ENCODE measurements around the gene SGCE. TPM values are rescaled to one million over a fixed set of nuclear protein-coding genes. Genes with fewer than 3 reads are reported as not detected.
A peak's percentile ranks its signal among the peaks of the same experiment; 100 is the strongest.

The SGCE gene
- total and polyA plus RNA-seq, 2 donors: 23.7 to 27.9 TPM

DNA sequence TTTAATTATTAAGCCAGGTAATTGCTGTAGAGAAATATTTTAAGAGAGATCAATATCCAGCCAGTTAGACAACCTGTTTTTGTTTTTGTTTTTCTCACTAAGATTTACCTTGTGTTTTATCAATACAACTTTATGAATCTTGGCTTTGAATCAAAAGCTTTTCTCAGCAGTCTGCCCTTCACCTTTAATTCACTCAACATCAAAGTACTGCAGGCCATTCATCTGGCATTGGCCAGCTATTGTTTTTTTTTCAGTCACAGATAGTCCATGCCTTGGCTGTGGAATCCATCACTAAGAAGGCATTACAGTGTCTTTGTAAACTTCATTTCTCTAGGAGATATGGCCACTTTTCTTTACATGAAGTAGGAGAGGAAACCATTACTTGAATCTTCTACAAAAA is 20.2 kb downstream of the SGCE start:
- no peak for DNase-seq (ENCODE audit: low read depth in 6 of 9, low spot score in 9 of 9)
- Histone ChIP-seq H3K4me3 (ENCODE audit: low read length in 2 of 2) (no peak overlapping the region), H3K36me3 (ENCODE audit: control insufficient read depth in 2 of 2, insufficient read depth in 2 of 2, low read length in 1 of 2) (no peaks in the 10 kb centered on the region), H3K9me3 (ENCODE audit: control insufficient read depth in 2 of 2, insufficient read depth in 1 of 2, low read length in 1 of 2) (no peaks in the 10 kb centered on the region), H3K4me1 (ENCODE audit: control insufficient read depth in 2 of 2, insufficient read depth in 2 of 2, low read length in 2 of 2) (no peaks in the 10 kb centered on the region), H3K27ac (ENCODE audit: low read depth in 1 of 2, low read length in 1 of 2) (no peak overlapping the region), H3K27me3 (ENCODE audit: control insufficient read depth in 2 of 2, insufficient read depth in 1 of 2, low read length in 1 of 2) (no peaks in the 10 kb centered on the region)

DNA sequence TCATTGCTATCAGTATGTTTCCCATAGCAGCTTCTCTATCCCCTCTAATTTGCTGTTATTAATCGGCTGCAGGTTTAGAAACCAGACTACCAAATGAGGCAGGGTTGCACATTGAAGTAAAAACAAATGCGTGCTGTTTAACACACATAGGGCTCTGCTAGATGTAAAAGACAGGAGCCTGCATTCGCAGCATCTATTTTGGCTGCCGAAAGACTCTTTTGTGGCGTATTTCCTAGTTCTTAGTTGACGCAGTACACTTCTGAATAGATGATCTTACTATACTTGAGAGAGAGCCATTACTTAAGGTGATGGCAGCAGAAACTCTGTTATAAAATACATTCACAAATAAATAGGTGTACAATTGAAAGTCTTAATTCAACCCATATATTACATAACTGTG is 21.4 kb downstream of the SGCE start:
- Histone ChIP-seq H3K4me1 (ENCODE audit: control insufficient read depth in 2 of 2, insufficient read depth in 2 of 2, low read length in 2 of 2) (no peaks in the 10 kb centered on the region), H3K36me3 (ENCODE audit: control insufficient read depth in 2 of 2, insufficient read depth in 2 of 2, low read length in 1 of 2) (no peaks in the 10 kb centered on the region), H3K27me3 (ENCODE audit: control insufficient read depth in 2 of 2, insufficient read depth in 1 of 2, low read length in 1 of 2) (no peaks in the 10 kb centered on the region), H3K27ac (ENCODE audit: low read depth in 1 of 2, low read length in 1 of 2) (peak overlapping the region in 1 of 2 donors; percentile 41), H3K9me3 (ENCODE audit: control insufficient read depth in 2 of 2, insufficient read depth in 1 of 2, low read length in 1 of 2) (no peaks in the 10 kb centered on the region), H3K4me3 (ENCODE audit: low read length in 2 of 2) (no peak overlapping the region)
- 94% methylated on average over 6 of the region's 6 CpGs for WGBS
- DNase-seq (ENCODE audit: low read depth in 6 of 9, low spot score in 9 of 9): no peak

DNA sequence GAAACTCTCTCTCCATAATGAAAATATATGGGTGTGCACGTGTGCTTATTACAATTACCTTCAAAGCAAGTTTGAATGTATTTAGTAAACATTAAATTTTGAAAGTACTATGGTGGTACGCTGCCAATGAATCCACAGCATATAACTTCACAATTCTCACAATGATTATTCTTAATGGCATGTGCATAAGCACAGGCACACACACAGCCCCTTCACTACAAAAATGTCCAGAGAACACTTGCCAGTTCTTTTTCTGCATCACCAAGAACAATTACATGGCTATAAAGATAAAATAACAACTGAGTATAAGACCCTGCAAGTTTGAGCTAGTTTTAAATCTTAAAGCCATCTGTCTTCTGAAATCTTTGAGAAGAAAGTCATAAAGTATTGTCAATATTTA is 22.2 kb downstream of the SGCE start:
- Histone ChIP-seq H3K9me3 (ENCODE audit: control insufficient read depth in 2 of 2, insufficient read depth in 1 of 2, low read length in 1 of 2) (no peaks in the 10 kb centered on the region), H3K4me3 (ENCODE audit: low read length in 2 of 2) (no peak overlapping the region), H3K4me1 (ENCODE audit: control insufficient read depth in 2 of 2, insufficient read depth in 2 of 2, low read length in 2 of 2) (no peaks in the 10 kb centered on the region), H3K36me3 (ENCODE audit: control insufficient read depth in 2 of 2, insufficient read depth in 2 of 2, low read length in 1 of 2) (no peaks in the 10 kb centered on the region), H3K27me3 (ENCODE audit: control insufficient read depth in 2 of 2, insufficient read depth in 1 of 2, low read length in 1 of 2) (no peaks in the 10 kb centered on the region), H3K27ac (ENCODE audit: low read depth in 1 of 2, low read length in 1 of 2) (no peak overlapping the region)
- 89% methylated on average over 2 of the region's 2 CpGs for WGBS
- DNase-seq (ENCODE audit: low read depth in 6 of 9, low spot score in 9 of 9): no peak

DNA sequence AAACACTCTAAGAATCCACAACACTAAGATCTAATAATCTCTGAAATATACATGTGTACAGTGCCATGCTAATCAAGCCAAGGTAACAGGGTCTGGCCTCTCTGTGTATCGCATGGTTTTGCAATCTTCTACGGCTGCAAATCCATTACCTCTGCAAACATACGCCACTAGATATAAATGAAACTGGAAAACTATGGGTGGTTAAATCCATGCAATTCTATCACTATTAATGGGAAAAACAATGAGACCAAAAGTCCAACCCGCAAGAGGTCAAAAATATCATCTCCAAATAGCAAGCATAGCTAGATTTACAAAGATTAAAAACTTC is 23.0 kb downstream of the SGCE start:
- 97% methylated on average over 4 of the region's 4 CpGs for WGBS
- H3K36me3 ChIP-seq (ENCODE audit: control insufficient read depth in 2 of 2, insufficient read depth in 2 of 2, low read length in 1 of 2): no peaks in the 10 kb centered on the region
- H3K4me1 ChIP-seq (ENCODE audit: control insufficient read depth in 2 of 2, insufficient read depth in 2 of 2, low read length in 2 of 2): no peaks in the 10 kb centered on the region
- H3K27me3 ChIP-seq (ENCODE audit: control insufficient read depth in 2 of 2, insufficient read depth in 1 of 2, low read length in 1 of 2): no peaks in the 10 kb centered on the region
- no peak for DNase-seq (ENCODE audit: low read depth in 6 of 9, low spot score in 9 of 9)
- H3K9me3 ChIP-seq (ENCODE audit: control insufficient read depth in 2 of 2, insufficient read depth in 1 of 2, low read length in 1 of 2): no peaks in the 10 kb centered on the region
- no peak overlapping the region for H3K4me3 ChIP-seq (ENCODE audit: low read length in 2 of 2)
- peak overlapping the region in 1 of 2 donors; percentile 20 for H3K27ac ChIP-seq (ENCODE audit: low read depth in 1 of 2, low read length in 1 of 2)

DNA sequence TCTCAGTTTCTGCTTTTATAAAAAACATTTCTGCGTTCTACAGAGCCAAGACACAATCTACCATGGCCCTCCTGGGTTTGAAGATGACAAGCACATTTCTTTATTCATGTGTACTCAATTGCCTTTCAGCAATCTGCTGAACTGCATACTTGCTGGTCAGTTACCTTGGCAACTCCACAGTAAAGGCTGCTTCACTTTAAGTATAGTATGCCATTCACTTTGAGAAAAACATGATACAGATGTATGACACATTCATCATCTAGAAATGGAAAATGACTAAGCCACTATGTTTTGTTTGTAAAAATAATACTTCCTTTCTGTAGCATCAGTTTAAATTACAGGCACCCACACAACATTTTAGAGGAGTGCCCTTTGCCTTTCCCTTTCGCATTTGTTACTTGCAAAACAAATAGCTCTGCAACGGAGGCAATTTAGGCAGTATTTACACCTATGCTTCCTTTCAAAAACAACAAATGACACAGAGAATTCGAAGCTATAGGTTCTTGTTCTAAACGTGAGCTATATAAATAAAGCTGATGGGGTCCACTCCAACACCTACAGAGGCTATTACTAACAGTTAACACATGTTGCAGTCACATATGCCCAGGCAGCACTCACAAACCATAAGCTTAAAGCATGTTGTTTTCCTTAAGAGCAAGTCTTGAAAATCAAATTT is 23.5 kb downstream of the SGCE start:
- no peak overlapping the region for H3K4me3 ChIP-seq (ENCODE audit: low read length in 2 of 2)
- no peaks in the 10 kb centered on the region for H3K27me3 ChIP-seq (ENCODE audit: control insufficient read depth in 2 of 2, insufficient read depth in 1 of 2, low read length in 1 of 2)
- 69% methylated on average over 5 of the region's 5 CpGs for WGBS
- DNase-seq (ENCODE audit: low read depth in 6 of 9, low spot score in 9 of 9): no peak
- no peaks in the 10 kb centered on the region for H3K36me3 ChIP-seq (ENCODE audit: control insufficient read depth in 2 of 2, insufficient read depth in 2 of 2, low read length in 1 of 2)
- H3K9me3 ChIP-seq (ENCODE audit: control insufficient read depth in 2 of 2, insufficient read depth in 1 of 2, low read length in 1 of 2): no peaks in the 10 kb centered on the region
- peak overlapping the region in 1 of 2 donors; percentile 49 for H3K27ac ChIP-seq (ENCODE audit: low read depth in 1 of 2, low read length in 1 of 2)
- no peaks in the 10 kb centered on the region for H3K4me1 ChIP-seq (ENCODE audit: control insufficient read depth in 2 of 2, insufficient read depth in 2 of 2, low read length in 2 of 2)

DNA sequence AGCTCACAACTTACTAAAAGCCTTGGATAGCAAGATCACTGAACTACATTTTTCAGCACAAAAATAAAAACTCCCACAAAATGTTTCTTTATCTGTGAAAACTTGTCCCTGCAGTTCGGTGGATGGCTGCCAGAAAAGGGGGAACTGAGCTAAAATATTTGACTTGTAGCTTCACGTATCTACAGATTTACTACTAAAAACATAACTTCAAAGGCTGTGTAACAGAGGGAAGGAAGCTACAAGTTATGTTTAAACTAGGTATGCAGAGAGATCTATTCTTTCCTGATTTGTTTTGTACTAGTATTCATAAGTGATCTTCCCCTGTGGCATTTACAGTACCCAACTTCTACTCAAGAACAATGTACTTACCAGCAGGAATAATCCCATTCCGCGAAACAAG is 25.1 kb downstream of the SGCE start:
- no peak for DNase-seq (ENCODE audit: low read depth in 6 of 9, low spot score in 9 of 9)

DNA sequence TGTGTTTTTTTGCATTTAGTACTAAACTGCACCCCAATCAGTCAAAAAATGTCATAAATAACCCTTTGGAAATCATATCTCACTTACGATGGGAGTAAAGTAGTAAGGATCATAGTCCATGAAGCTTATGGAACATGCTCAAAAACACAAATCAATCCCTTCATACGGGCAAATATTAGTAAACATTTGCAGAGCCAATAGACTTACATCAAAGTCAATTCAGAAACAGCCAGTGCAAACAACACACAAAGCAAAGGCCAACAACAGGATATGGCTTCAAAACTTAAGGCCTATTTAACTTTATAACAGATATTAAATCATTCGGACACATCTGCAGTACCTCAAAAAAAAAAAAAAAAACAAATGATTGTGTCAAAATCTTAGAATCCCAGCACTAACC is 32.1 kb downstream of the SGCE start:
- 97% methylated on average over 3 of the region's 3 CpGs for WGBS
- Histone ChIP-seq H3K9me3 (ENCODE audit: control insufficient read depth in 2 of 2, insufficient read depth in 1 of 2, low read length in 1 of 2) (no peaks in the 10 kb centered on the region), H3K4me1 (ENCODE audit: control insufficient read depth in 2 of 2, insufficient read depth in 2 of 2, low read length in 2 of 2) (no peaks in the 10 kb centered on the region), H3K27ac (ENCODE audit: low read depth in 1 of 2, low read length in 1 of 2) (no peak overlapping the region), H3K27me3 (ENCODE audit: control insufficient read depth in 2 of 2, insufficient read depth in 1 of 2, low read length in 1 of 2) (no peaks in the 10 kb centered on the region), H3K36me3 (ENCODE audit: control insufficient read depth in 2 of 2, insufficient read depth in 2 of 2, low read length in 1 of 2) (no peaks in the 10 kb centered on the region), H3K4me3 (ENCODE audit: low read length in 2 of 2) (no peak overlapping the region)
- no peak for DNase-seq (ENCODE audit: low read depth in 6 of 9, low spot score in 9 of 9)

More for the DNA sequence above, 25.1 kb downstream of the SGCE start:
- Histone ChIP-seq H3K27ac (ENCODE audit: low read depth in 1 of 2, low read length in 1 of 2) (peak overlapping the region in 1 of 2 donors; percentile 38), H3K4me3 (ENCODE audit: low read length in 2 of 2) (no peak overlapping the region), H3K4me1 (ENCODE audit: control insufficient read depth in 2 of 2, insufficient read depth in 2 of 2, low read length in 2 of 2) (no peaks in the 10 kb centered on the region), H3K36me3 (ENCODE audit: control insufficient read depth in 2 of 2, insufficient read depth in 2 of 2, low read length in 1 of 2) (no peaks in the 10 kb centered on the region), H3K9me3 (ENCODE audit: control insufficient read depth in 2 of 2, insufficient read depth in 1 of 2, low read length in 1 of 2) (no peaks in the 10 kb centered on the region), H3K27me3 (ENCODE audit: control insufficient read depth in 2 of 2, insufficient read depth in 1 of 2, low read length in 1 of 2) (no peaks in the 10 kb centered on the region)
- WGBS: 78% methylated on average over 4 of the region's 4 CpGs

DNA sequence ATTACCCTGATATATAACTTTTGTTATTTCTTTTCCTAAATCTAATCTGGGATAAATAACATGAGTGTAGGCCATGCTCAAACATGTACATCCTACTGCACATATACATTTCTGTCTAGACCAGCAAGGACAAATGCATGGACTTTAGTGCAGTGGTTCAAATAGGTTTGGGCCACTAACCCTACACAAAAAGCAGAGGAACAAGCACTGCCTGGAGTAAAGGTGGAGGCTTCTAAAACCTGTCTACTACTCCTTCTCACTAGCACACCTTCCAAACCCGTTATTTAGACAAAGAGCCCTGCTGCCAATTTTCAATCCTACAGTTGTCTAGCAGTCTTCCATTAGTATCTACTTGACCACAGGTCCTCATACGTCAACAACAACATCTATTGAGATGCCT is 34.8 kb downstream of the SGCE start:
- Histone ChIP-seq H3K27ac (ENCODE audit: low read depth in 1 of 2, low read length in 1 of 2) (no peak overlapping the region), H3K27me3 (ENCODE audit: control insufficient read depth in 2 of 2, insufficient read depth in 1 of 2, low read length in 1 of 2) (no peaks in the 10 kb centered on the region), H3K9me3 (ENCODE audit: control insufficient read depth in 2 of 2, insufficient read depth in 1 of 2, low read length in 1 of 2) (no peaks in the 10 kb centered on the region), H3K4me3 (ENCODE audit: low read length in 2 of 2) (no peak overlapping the region), H3K4me1 (ENCODE audit: control insufficient read depth in 2 of 2, insufficient read depth in 2 of 2, low read length in 2 of 2) (no peaks in the 10 kb centered on the region), H3K36me3 (ENCODE audit: control insufficient read depth in 2 of 2, insufficient read depth in 2 of 2, low read length in 1 of 2) (no peaks in the 10 kb centered on the region)
- DNase-seq (ENCODE audit: low read depth in 6 of 9, low spot score in 9 of 9): no peak
- 98% methylated on average over 2 of the region's 2 CpGs for WGBS

DNA sequence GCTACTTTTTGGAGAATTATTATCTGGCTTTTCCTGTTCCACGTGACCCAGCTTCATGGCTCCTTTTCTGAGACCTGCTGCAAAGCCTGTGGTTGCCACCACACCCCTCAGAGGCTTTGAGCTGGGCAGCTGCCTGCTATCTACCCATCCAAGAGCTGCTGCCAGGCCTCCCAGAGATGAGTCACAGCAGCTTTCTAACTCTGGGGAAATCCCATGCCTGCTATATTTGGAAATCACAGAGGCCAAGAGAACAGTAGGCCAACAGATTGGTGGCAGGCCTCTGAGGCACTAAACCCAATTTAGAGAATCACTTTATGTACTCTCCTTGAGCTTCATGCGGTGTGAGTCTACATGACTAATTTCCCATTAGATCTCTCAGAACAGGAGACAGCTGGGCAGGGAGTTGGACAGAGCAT is 35.2 kb downstream of the SGCE start:
- Histone ChIP-seq H3K4me3 (ENCODE audit: low read length in 2 of 2) (no peak overlapping the region), H3K9me3 (ENCODE audit: control insufficient read depth in 2 of 2, insufficient read depth in 1 of 2, low read length in 1 of 2) (no peaks in the 10 kb centered on the region), H3K27ac (ENCODE audit: low read depth in 1 of 2, low read length in 1 of 2) (no peak overlapping the region), H3K4me1 (ENCODE audit: control insufficient read depth in 2 of 2, insufficient read depth in 2 of 2, low read length in 2 of 2) (no peaks in the 10 kb centered on the region), H3K36me3 (ENCODE audit: control insufficient read depth in 2 of 2, insufficient read depth in 2 of 2, low read length in 1 of 2) (no peaks in the 10 kb centered on the region), H3K27me3 (ENCODE audit: control insufficient read depth in 2 of 2, insufficient read depth in 1 of 2, low read length in 1 of 2) (no peaks in the 10 kb centered on the region)
- DNase-seq (ENCODE audit: low read depth in 6 of 9, low spot score in 9 of 9): peak in 3 of 9 donors; percentile 4 to 20 (median 5)
- WGBS: 53% methylated on average over 2 of the region's 2 CpGs

DNA sequence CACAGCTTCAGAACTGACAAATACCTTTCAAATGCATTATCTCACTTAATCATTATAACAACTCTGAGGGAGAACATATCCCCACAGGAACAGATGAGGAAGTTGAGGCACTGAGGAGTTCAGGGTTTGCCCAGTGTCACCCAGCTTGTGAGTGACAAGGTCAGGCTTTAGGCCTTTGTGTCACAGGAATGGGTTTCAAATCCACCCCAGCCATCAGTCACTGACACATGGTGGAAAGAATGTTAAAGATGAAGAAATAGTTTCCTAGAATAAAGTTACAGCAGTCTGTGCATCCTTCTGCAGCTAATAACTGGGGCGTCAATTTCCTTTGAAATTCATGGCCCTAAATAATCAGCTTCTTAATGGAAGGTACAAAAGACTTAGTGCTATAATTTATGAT is 37.8 kb downstream of the SGCE start:
- no peak for DNase-seq (ENCODE audit: low read depth in 6 of 9, low spot score in 9 of 9)
- Histone ChIP-seq H3K27ac (ENCODE audit: low read depth in 1 of 2, low read length in 1 of 2) (no peak overlapping the region), H3K4me3 (ENCODE audit: low read length in 2 of 2) (no peak overlapping the region), H3K36me3 (ENCODE audit: control insufficient read depth in 2 of 2, insufficient read depth in 2 of 2, low read length in 1 of 2) (no peaks in the 10 kb centered on the region), H3K4me1 (ENCODE audit: control insufficient read depth in 2 of 2, insufficient read depth in 2 of 2, low read length in 2 of 2) (no peaks in the 10 kb centered on the region), H3K9me3 (ENCODE audit: control insufficient read depth in 2 of 2, insufficient read depth in 1 of 2, low read length in 1 of 2) (no peaks in the 10 kb centered on the region), H3K27me3 (ENCODE audit: control insufficient read depth in 2 of 2, insufficient read depth in 1 of 2, low read length in 1 of 2) (no peaks in the 10 kb centered on the region)
- WGBS: 98% methylated on average over 1 of the region's 1 CpG
